Smooth muscle cell of the brain vasculature (primary cell): ENCODE data around the gene GTF2H1.
"Not testable (repeated sequence)": the region's sequence is repeated elsewhere in the genome, so short reads cannot be mapped to it uniquely, and the experiment has no call there.

ENCODE experiments used
- DNase-seq: peaks from one replicate; pipeline ENCODE4 v3.0.0-alpha.2; 2012; ENCODE audit warnings: low read depth, low spot score

The GTF2H1 gene

DNA sequence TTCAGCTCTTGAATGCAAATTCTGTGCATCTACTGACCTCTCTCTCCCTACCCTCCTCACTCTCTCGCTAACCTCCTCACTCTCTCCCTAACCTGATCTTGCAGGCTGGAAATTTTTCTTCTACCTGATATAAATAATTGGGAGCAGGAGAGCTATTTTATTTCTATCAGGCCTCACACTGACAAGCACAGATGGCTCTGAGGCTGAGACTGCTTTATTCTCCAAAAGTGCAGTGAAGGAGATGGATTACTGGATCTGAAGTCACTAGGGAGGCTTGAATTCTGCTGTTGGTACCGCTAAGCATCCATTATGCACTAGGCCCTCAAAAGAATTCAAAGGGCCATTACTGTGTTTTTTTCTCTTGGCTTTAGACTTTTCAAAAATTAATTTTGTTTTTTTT is 52.6 kb downstream of the GTF2H1 start:
- no peak for DNase-seq

DNA sequence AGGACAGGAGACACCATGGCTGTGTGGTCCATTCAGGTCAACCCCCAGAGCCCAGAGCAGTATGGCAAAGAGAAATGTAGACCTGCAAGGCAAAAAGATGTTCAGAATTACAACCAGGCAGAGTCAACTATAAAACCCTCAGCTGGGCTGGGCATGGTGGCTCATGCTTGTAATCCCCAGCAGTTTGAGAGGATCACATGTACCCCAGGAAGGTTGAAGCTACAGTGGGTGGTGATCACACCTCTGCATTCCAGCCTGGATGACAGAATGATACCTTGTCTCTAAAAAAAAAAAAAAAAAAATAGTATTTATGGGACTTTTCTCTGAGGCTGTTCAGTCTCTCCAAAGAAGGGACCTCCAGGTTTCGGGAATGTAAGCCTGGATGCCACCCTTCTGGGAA is 53.6 kb downstream of the GTF2H1 start:
- no peak for DNase-seq

DNA sequence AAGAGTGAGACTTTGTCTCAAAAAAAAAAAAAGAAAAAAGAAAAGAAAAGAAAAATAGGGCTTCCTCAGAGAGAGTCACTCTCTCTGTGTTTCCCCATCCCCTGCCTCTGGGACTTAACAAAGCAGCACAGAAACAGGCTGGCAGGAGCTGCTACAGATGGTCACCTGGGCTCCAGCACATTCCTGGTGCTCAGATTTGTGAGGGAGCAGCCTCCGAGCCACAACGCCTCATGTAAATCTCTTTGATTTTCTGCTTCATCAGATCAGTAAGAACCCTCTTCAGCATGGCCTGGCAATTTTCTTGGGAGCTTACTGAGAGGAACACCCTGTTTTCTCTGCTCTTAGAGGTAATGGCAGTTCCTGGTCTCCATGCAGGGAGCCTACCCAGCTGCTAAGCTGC is 56.8 kb downstream of the GTF2H1 start:
- no peak for DNase-seq

DNA sequence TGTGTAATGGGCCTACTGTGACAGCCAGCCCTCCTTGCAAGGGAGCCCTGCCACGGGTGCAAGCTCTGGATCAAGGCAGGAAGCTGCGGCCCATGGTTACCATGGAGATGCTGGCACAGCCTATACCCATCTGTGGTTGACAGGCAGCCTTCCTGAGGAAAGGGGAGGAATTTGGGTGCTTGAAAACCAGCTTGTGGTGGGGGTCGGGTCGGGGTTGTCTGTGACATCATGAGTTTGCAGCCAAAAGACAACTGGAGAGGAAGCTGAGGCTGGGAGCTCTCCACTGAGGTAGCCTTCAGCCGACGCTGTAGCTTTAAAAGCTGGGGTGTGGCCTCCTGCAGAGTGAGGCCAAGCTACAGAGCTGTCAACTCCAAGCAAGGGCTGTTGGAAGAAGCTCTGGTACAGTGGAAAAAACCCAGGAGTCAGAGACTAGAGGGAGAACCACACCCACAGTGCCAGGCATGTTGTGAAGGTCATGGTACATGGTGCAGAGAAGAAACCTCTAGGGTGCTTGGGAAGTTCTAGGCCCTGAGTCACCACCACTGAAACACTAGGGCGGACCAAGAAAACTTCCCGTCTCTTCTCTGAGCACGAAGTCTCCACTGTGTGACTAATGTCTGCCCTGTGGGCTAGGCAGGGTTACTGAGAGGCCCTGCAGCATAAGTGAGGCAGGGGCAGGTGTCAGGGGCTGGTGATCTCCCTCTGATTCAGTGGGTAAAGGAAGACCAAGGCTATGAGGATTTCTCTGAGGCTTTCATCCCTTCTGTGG is 61.2 kb downstream of the GTF2H1 start:
- peak; percentile 93 for DNase-seq

DNA sequence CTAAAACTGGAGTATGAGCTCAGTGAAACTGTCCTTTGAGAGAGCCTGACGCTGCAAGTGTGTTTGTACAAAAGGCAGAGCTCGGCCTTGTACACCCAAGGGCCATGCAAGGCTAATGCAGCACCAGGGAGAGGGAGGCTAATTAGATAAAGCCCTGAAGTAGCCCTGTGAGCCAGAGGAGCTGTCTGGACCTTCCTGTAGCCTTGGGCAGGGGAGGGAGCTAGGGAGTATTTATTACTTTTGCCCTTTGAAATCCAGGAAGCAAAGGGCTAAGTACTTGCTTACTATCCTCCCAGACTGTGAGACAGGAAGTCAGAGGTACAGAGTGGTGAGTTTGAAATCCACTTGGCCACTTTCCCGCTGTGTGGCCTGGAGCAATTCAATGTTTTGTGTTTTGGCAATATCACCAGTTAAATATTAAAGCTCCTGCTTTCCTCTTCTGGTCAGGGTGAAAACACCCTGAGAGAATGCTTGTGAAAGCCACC is 61.8 kb downstream of the GTF2H1 start:
- DNase-seq = peak; percentile 67

DNA sequence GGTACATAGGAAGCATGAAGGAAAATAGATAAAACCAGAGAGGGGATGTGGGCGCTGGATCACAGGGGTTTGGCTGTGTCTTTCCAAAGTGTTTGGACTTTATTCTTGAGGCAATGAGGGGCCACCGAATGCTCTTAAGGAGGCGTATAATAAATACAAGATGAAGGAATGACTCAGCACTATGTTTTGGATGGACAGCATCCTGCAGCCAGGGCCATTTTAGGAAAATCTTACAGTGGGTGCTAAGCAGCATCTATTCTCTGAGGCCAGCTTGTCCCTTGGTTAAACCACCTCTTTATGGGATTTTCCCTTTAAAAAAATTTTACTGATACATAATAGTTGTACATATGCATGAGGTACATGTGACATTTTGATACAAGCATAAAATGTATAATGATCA is 67.7 kb downstream of the GTF2H1 start:
- no peak for DNase-seq

DNA sequence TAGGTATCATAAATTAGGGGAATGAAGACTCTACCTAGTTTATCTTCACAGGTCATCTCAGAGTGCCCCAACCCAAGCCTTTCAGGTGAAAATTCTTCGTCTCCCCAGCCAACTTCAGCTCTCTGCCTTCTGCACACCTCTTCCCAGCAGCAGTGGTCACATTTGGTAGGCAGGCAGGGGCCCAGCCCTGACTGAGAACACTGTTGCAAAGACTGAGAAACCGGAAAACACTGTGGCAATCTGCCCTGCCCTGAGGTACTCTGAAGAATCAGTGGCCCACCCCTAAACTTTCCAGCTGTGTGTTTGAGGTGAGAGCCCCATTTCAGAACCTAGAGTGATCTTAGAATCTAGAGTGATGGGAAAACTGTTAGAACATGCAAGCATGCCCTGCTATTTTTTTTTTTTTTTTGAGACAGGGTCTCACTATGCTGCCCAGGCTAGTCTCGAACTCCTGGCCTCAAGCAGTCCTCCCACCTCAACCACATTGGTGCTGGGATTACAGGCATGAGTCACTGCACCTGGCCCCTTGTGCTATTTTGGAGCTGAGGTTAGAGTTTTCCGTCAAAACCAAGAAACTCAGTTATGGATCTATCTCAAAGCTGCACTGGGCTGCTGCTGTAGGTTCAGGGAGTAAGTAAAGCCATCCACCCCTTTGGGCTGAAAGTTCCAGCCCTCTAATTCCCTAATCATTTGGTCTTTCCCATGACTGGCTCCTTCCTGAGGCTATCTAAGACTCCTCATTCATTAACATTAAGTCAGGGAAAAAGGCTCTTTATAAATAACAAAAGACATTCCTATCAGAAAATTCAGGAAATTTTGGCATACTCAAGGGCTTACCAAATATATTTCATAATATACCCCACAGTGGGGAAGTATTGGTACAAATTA is 70.3 kb downstream of the GTF2H1 start:
- DNase-seq = no peak

DNA sequence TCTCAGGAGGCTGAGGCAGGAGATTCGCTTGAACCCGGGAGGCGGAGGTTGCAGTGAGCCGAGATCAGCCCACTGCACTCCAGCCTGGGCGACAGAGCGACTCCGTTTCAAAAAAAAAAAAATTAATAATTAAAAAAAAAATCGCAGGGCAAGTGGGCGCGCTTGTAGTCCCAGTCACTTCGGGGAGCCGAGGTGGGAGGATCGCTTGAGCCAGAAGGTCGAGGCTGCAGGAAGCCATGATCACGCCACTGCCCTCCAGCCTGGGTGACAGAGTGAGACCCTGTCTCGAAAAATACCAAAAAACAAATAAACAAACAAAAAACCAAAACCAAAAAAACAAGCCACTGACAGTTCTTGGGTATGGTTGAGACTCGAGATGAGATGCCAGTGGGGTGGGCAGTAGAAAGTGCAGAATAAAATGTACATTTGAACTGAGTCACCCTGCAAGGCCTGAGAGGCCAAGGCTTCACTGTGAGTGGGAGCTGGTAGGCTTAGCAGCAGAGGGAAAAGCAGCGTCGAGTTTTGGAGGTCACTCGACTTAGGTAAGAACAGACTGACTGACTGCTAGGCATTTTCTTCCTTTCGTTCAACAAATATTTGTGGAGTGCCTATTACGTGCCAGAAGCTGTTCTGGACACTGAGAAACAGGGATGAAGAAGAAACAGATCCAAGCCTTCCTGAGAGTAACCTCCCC is 71.4 kb downstream of the GTF2H1 start:
- DNase-seq = no peak

DNA sequence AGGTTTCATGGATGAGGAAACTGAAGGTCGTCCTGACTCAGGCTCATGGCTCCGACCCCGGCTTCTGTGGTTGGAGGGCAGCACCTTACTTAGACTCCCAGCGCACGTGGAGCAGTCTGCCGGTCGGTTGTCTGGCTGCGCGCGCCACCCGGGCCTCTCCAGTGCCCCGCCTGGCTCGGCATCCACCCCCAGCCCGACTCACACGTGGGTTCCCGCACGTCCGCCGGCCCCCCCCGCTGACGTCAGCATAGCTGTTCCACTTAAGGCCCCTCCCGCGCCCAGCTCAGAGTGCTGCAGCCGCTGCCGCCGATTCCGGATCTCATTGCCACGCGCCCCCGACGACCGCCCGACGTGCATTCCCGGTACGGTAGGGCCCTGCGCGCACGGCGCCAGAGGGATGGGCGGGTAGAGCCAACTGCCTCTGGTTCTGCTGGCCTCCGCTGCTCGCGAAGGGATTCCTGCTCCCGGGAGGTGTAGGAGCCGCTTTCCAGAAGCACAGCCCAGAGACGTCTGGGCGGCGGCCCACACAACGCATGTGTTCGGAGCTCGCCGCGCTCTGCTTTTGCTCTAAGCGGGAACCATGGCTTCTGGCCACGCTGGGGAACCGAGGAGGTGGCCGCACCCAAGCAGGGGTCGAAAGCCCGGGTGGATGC is 72.0 kb downstream of the GTF2H1 start, which contains the start of gene LDHA:
Gene LDHA (plus strand): TSS at position 289 of the 653 bp plus-strand sequence. CDS start 2,280 bp downstream, outside the sequence.
- peak; percentile 91 for DNase-seq

DNA sequence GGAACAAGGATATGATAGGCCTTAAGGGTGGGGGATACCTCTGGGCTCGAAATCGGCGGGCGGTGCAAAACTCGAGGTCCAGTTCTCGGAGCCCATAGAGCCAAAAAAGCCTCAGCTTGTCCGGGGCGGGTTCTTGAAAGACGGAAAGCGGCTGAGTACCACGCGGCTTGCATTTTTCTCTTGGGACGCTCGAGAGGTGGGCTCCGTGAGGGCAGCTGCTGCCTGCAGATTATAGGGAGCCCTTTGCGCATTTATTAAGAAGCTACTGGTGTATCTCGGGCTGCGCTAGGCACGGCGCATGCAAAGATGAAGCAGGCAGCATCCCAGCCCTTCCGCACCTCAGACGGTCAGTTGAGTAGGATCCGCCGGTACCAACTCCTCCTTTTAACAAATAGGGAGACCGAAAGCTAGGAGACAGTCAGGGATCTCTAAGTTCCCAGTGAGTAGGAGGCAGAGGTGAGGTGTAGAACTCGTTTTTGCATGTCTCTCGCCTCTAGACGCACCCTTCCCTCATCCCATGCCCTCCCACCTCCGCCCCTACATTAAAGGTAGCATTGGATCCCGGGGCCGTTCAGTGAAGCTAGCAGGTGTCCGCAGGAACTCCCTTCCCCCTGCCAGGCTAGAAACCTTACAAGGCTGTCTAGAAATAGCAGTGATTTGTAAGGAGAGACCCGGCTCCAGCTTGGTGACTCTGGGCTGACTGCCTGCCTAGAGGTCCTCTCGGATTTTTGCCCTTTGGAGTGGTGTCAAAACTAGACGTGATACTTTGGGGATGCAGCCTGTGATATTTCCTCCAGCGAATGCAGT is 72.8 kb downstream of the GTF2H1 start:
- no peak for DNase-seq

DNA sequence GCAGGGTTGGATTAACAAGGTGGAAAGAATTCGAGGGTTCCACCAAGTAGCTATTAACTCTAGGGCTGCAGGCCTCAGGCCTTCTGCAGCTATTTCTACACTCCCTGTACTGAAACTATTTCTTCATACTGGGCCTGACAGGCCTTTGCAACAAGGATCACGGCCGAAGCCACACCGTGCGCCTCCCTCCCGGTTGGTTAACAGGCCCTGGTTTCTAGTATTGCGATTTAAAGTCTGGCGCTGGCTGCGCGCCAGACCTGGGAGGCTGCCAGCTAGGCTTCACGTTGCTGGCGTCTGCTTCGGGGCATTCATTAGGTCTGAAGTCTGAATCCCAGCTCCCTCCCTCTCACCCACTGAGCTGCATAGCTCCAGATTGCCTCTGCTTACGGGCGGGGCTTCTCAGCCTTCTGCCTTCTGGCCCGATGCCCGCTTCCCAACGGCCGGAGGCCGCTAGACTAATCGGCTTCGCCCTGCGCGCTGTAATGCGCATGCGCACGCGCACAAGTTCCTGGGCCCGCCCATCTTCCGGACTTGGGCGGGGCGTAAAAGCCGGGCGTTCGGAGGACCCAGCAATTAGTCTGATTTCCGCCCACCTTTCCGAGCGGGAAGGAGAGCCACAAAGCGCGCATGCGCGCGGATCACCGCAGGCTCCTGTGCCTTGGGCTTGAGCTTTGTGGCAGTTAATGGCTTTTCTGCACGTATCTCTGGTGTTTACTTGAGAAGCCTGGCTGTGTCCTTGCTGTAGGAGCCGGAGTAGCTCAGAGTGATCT is 73.6 kb downstream of the GTF2H1 start:
- DNase-seq = peak; percentile 99

DNA sequence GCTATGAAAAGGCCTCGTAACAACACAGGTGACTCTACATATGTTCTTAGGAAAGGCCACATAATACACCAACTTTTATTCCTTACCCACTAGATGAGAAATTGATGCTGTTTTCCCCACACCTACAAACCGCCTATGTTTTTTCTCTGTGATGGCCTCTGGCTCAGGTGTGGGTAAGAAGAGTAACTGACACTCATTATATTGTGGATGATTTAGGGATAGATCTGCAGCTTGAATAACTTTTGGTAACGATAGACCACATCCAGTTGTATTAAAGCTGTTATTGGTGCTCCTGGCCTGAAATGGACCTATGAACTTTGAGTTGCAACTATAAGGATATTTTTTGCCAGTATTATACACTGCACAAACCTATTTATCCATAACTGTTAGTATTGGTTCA is 75.6 kb downstream of the GTF2H1 start:
- no peak for DNase-seq

DNA sequence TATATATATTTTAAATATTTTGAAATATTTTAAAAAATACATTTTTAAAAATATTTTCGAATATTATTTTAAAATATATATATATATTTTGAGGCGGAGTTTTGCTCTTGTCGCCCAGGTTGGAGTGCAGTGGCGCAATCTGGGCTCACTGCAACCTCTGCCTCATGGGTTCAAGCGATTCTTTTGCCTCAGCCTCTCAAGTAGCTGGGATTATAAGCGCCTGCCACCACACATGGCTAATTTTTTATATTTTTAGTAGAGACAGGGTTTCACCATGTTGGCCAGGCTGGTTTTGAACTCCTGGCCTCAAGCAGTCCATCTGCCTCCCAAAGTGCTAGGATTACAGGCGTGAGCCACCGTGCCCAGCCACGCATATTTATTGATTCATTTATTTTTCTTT is 78.7 kb downstream of the GTF2H1 start:
- not testable (repeated sequence) for DNase-seq

DNA sequence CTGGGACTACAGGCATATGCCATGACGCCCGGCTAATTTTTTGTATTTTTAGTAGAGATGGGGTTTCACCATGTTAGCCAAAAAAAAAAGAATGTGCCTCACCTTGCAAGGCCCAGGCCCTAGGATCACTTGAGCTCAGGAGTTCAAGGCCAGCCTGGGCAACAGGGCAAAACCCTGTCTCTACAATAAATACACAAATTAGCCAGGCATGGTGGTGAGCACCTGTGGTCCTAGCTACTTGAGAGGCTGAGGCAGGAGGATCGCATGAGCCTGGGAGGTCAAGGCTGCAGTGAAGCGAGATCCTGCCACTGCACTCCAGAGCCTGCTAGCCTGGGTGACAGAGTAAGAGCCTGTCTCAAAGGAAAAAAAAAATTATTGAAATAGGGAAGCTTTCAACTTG is 81.7 kb downstream of the GTF2H1 start:
- DNase-seq = no peak

DNA sequence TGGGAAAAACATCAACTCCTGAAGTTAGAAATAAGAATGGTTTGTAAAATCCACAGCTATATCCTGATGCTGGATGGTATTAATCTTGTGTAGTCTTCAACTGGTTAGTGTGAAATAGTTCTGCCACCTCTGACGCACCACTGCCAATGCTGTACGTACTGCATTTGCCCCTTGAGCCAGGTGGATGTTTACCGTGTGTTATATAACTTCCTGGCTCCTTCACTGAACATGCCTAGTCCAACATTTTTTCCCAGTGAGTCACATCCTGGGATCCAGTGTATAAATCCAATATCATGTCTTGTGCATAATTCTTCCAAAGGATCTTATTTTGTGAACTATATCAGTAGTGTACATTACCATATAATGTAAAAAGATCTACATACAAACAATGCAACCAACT is 85.0 kb downstream of the GTF2H1 start:
- DNase-seq = not testable (repeated sequence)

DNA sequence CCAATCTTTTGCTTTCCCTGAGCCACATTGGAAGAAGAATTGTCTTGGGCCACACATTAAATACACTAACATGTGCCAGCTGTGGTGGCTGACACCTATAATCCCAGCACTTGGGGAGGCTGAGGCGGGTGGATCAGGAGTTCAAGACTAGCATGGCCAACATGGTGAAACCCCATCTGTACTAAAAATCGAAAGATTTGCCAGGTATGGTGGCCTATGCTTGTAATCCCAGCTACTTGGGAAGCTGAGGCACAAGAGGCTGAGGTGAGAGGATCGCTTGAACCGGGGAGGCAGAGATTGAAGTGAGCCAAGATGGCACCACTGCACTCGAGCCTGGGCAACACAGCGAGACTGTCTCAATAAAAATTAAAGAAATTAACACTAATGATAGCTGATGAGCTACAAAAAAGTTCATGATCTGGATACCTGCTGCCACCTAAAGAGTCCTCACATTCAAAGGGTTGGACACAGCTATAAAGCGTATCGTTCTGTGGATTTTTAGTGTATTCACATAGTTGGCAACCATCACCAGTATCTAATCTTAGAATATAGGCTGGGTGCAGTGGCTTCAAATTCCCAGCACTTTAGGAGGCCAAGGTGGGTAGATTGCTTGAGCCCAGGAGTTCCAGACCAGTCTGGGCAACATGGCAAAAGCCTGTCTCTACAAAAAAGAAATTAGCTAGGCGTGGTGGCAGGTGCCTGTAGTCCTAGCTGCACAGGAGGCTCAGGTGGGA is 86.4 kb downstream of the GTF2H1 start:
- DNase-seq = no peak

DNA sequence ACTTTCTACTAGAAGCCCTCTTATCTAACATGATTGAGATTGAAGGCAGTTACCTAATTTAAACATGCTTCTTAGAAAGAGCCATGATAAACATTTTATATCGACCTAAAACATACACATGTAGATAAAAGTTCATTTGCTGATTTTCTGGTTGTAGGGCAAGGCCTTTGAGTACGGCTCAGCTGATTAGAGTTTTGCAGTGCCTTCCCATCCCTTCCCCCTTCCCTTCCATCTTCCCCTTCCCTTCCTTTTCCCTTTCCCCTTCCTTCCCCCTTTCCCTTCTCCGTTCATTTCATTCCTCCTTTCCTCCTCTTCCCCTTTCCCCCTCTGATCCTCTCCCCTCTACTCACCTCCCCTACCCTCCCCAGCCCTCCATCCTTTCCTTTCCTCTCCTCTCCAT is 94.1 kb downstream of the GTF2H1 start:
- no peak for DNase-seq
